Measurements from ENCODE around the gene EEF2KMT. TPM values are rescaled to one million over a fixed set of nuclear protein-coding genes. Genes with fewer than 3 reads are reported as not detected.

The EEF2KMT gene
- total RNA-seq, 1 donor from 2014 or later: 16.6 TPM

DNA sequence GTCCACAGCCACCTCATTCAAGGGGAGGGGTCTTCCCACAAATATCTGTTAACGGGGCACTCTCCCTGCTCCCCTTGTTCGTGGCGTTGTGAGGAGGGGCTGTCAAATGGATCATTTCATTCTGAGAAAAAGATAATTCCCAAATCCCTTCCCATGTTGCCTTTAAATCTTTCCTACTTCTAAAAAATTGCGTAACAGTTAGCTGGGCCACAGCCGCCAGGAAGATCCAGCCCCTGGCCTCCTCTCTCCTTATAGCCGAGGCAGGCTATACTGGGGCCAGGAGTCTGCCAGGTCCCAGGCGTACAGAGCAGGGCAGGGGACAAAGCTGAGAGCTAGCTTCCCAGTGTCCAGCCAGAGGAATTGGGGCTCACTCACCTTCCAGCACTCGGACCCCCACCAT lies 32.3 kb downstream of the EEF2KMT start:
- Histone ChIP-seq H3K36me3 (ENCODE audit: control insufficient read depth, insufficient read depth, low read length) (no peaks in the 10 kb centered on the region), H3K4me3 (ENCODE audit: low read depth, low read length) (no peak overlapping the region), H3K27me3 (ENCODE audit: control insufficient read depth, insufficient read depth, low read length) (peaks cover 9% of the 10 kb centered on the region)
- no peak for DNase-seq (ENCODE audit: low read depth)
- no peak for FAIRE-seq
- TF ChIP-seq, protein P1, sequence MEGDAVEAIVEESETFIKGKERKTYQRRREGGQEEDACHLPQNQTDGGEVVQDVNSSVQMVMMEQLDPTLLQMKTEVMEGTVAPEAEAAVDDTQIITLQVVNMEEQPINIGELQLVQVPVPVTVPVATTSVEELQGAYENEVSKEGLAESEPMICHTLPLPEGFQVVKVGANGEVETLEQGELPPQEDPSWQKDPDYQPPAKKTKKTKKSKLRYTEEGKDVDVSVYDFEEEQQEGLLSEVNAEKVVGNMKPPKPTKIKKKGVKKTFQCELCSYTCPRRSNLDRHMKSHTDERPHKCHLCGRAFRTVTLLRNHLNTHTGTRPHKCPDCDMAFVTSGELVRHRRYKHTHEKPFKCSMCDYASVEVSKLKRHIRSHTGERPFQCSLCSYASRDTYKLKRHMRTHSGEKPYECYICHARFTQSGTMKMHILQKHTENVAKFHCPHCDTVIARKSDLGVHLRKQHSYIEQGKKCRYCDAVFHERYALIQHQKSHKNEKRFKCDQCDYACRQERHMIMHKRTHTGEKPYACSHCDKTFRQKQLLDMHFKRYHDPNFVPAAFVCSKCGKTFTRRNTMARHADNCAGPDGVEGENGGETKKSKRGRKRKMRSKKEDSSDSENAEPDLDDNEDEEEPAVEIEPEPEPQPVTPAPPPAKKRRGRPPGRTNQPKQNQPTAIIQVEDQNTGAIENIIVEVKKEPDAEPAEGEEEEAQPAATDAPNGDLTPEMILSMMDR (IDR thresholded peaks at IDR 0.05; ENCODE audit: insufficient read depth, low read length, severe bottlenecking): no peak

- peaks cover 9% of the 10 kb centered on the region for H3K27me3 ChIP-seq (ENCODE audit: control insufficient read depth, insufficient read depth, low read length)
- no peak overlapping the region for H3K4me3 ChIP-seq (ENCODE audit: low read depth, low read length)
- no peaks in the 10 kb centered on the region for H3K36me3 ChIP-seq (ENCODE audit: control insufficient read depth, insufficient read depth, low read length)
- TF ChIP-seq, protein P1 (IDR thresholded peaks at IDR 0.05; ENCODE audit: insufficient read depth, low read length, severe bottlenecking): no peak
- FAIRE-seq (peak; percentile 68), DNase-seq (ENCODE audit: low read depth) (peak; percentile 10)
Measured at GRCh38 chr16:5064915-5065314, 32.7 kb downstream of the EEF2KMT start.

GRCh38 chr16:5062790-5063765 lies 34.5 kb downstream of the EEF2KMT start:
- Histone ChIP-seq H3K4me3 (ENCODE audit: low read depth, low read length) (no peak overlapping the region), H3K27me3 (ENCODE audit: control insufficient read depth, insufficient read depth, low read length) (peaks cover 9% of the 10 kb centered on the region), H3K36me3 (ENCODE audit: control insufficient read depth, insufficient read depth, low read length) (no peaks in the 10 kb centered on the region)
- TF ChIP-seq, protein P1 (IDR thresholded peaks at IDR 0.05; ENCODE audit: insufficient read depth, low read length, severe bottlenecking): no peak
- DNase-seq (ENCODE audit: low read depth) (no peak), FAIRE-seq (no peak)

DNA sequence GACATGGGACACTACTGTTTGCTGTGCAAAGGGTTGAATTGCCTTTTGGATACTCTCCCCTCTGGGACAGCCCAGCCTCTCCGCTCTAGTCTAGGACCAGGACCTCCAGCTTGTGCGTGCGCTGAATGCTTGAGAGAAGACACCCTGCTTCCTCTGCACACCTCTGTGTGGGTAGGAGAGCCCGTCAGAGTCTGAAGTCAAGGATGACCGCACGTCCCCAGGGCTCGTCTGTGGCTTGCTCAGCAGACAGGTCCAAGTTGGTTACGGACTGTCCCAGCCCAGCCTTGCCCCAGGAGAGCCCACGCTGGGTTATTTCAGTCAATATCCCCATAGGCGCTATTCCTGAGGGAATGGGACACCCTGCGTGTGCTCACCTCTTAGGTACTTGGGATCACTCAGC lies 35.5 kb downstream of the EEF2KMT start:
- no peak for DNase-seq (ENCODE audit: low read depth)
- no peaks in the 10 kb centered on the region for H3K36me3 ChIP-seq (ENCODE audit: control insufficient read depth, insufficient read depth, low read length)
- peaks cover 9% of the 10 kb centered on the region for H3K27me3 ChIP-seq (ENCODE audit: control insufficient read depth, insufficient read depth, low read length)
- no peak for FAIRE-seq
- TF ChIP-seq, protein P1 (IDR thresholded peaks at IDR 0.05; ENCODE audit: insufficient read depth, low read length, severe bottlenecking): no peak
- no peak overlapping the region for H3K4me3 ChIP-seq (ENCODE audit: low read depth, low read length)

GRCh38 chr16:5060073-5060641 lies 37.4 kb downstream of the EEF2KMT start:
- Histone ChIP-seq H3K27me3 (ENCODE audit: control insufficient read depth, insufficient read depth, low read length) (peaks cover 7% of the 10 kb centered on the region), H3K36me3 (ENCODE audit: control insufficient read depth, insufficient read depth, low read length) (no peaks in the 10 kb centered on the region), H3K4me3 (ENCODE audit: low read depth, low read length) (no peak overlapping the region)
- DNase-seq (ENCODE audit: low read depth) (no peak), FAIRE-seq (no peak)
- TF ChIP-seq, protein P1 (IDR thresholded peaks at IDR 0.05; ENCODE audit: insufficient read depth, low read length, severe bottlenecking): no peak

All from bronchial epithelial cell (primary cell).